Stimulated activated naive CD4-positive, alpha-beta T cell (primary cell): ENCODE results near the gene PEMT.

Experiments
- DNase-seq, 6 experiments: peaks; one replicate each; lab custom pipeline; 2025; lab: John Stamatoyannopoulos, UW

The PEMT gene

GRCh38 chr17:17514993-17515933 lies 76.2 kb downstream of the PEMT start:
- DNase-seq: no peak

- DNase-seq: no peak
These were observed 77.0 kb downstream of the PEMT start for GRCh38 chr17:17514361-17514992.

GRCh38 chr17:17513626-17514025 lies 77.9 kb downstream of the PEMT start:
- no peak for DNase-seq

GRCh38 chr17:17512866-17513265 lies 78.6 kb downstream of the PEMT start:
- no peak for DNase-seq

- DNase-seq: no peak
These were observed 79.3 kb downstream of the PEMT start for GRCh38 chr17:17511881-17512858.

- no peak for DNase-seq
These were observed 80.2 kb downstream of the PEMT start for GRCh38 chr17:17511293-17511741.

GRCh38 chr17:17510456-17511292 lies 80.8 kb downstream of the PEMT start:
- no peak for DNase-seq

- no peak for DNase-seq
These were observed 81.7 kb downstream of the PEMT start for GRCh38 chr17:17509601-17510425.

GRCh38 chr17:17508646-17509591 lies 82.6 kb downstream of the PEMT start:
- no peak for DNase-seq

- DNase-seq: no peak
These were observed 83.4 kb downstream of the PEMT start for GRCh38 chr17:17508019-17508535.

- DNase-seq: no peak
These were observed 84.0 kb downstream of the PEMT start for GRCh38 chr17:17507465-17508011.

- no peak for DNase-seq
These were observed 84.5 kb downstream of the PEMT start for GRCh38 chr17:17506893-17507464.

- no peak for DNase-seq
These were observed 85.2 kb downstream of the PEMT start for GRCh38 chr17:17506181-17506741.

GRCh38 chr17:17505610-17506171 lies 85.8 kb downstream of the PEMT start:
- DNase-seq: no peak

GRCh38 chr17:17505151-17505550 lies 86.4 kb downstream of the PEMT start:
- DNase-seq: no peak

GRCh38 chr17:17504341-17505140 lies 87.0 kb downstream of the PEMT start:
- no peak for DNase-seq
